RWPE2 (cell line): Measurements from ENCODE around the gene FOXP3.

Source experiments
- ATAC-seq: fragments of 200-7000 bp; cut with Tn5 transposase; 3 replicates; pipeline ENCODE4 v1.9.1; 2021; ENCODE audit warnings: low read depth
- DNase-seq: peaks from one replicate; pipeline ENCODE4 v3.0.0-alpha.2; 2020; ENCODE audit warnings: low spot score
- H3K27ac ChIP-seq: fragments of 450-650 bp; 2 replicates; pipeline ENCODE4 v1.5.1; 2017; ENCODE audit warnings: mild to moderate bottlenecking; ENCODE audit not compliant: poor library complexity, severe bottlenecking
- H3K27me3 ChIP-seq: fragments of 250-450 bp; sonication (Bioruptor Pico); 2 replicates; pipeline ENCODE4 v1.5.1; 2021; ENCODE audit warnings: mild to moderate bottlenecking, moderate library complexity; ENCODE audit not compliant: insufficient read depth, poor library complexity, severe bottlenecking
- H3K36me3 ChIP-seq: fragments of 250-450 bp; sonication (Bioruptor Pico); 2 replicates; pipeline ENCODE4 v1.5.1; 2020; ENCODE audit warnings: low read depth, mild to moderate bottlenecking, moderate library complexity
- H3K4me1 ChIP-seq: fragments of 250-450 bp; sonication (Bioruptor Pico); 2 replicates; pipeline ENCODE4 v1.5.1; 2021; ENCODE audit warnings: mild to moderate bottlenecking, moderate library complexity; ENCODE audit not compliant: insufficient read depth, poor library complexity, severe bottlenecking
- H3K4me3 ChIP-seq: fragments of 250-450 bp; sonication (Bioruptor Pico); 2 replicates; pipeline ENCODE4 v1.5.1; 2021; ENCODE audit warnings: mild to moderate bottlenecking, moderate library complexity; ENCODE audit not compliant: severe bottlenecking
- H3K9me3 ChIP-seq: fragments of 250-450 bp; sonication (Bioruptor Pico); 2 replicates; pipeline ENCODE4 v1.5.1; 2021; ENCODE audit warnings: mild to moderate bottlenecking, moderate library complexity; ENCODE audit not compliant: severe bottlenecking
- CTCF ChIP-seq: fragments of 450-650 bp; IDR thresholded peaks from one replicate; pipeline ENCODE4 v1.5.1; 2017; ENCODE audit warnings: mild to moderate bottlenecking, moderate library complexity; ENCODE audit not compliant: poor library complexity, severe bottlenecking

Gene FOXP3

GRCh38 chrX:49244207-49244606 lies 20.3 kb downstream of the FOXP3 start:
- DNase-seq, result no peak
- 0 out of 2 replicates have a peak, but pooled peaks cover 4% of the 10 kb centered on the region for H3K36me3 ChIP-seq
- H3K4me1 ChIP-seq, result no peaks in the 10 kb centered on the region

DNA sequence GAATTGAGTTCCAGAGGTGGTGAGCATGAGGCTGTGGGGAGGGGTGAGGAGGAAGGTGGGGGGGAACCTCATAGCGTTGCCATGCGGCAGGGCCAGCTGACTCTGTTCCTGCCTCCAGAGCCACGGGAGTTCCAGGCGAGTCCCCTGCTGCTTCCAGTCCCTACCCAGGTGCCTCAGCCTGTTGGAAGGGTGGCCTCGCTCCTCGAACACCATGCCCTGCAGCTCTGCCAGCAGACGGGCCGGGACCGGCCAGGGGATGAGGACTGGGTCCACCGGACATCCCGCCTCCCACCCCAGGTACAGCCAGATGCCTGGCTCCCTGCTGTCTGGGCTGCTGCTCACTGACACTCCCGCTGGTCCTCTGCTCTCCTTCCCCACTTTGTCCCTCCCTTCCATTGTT lies 21.3 kb downstream of the FOXP3 start:
- Histone ChIP-seq H3K36me3 (0 out of 2 replicates have a peak, but pooled peaks cover 4% of the 10 kb centered on the region), H3K27ac (no peak overlapping the region), H3K4me1 (no peaks in the 10 kb centered on the region), H3K9me3 (no peaks in the 10 kb centered on the region), H3K27me3 (no peaks in the 10 kb centered on the region), H3K4me3 (no peak overlapping the region)
- ATAC-seq (no peak), DNase-seq (no peak)
- TF ChIP-seq CTCF, result no peak

More at GRCh38 chrX:49244207-49244606, 20.3 kb downstream of the FOXP3 start:
- ATAC-seq, result no peak
- TF ChIP-seq CTCF, result no peak
- no peak overlapping the region for H3K27ac ChIP-seq
- no peaks in the 10 kb centered on the region for H3K27me3 ChIP-seq
- no peak overlapping the region for H3K4me3 ChIP-seq
- H3K9me3 ChIP-seq, result no peaks in the 10 kb centered on the region

DNA sequence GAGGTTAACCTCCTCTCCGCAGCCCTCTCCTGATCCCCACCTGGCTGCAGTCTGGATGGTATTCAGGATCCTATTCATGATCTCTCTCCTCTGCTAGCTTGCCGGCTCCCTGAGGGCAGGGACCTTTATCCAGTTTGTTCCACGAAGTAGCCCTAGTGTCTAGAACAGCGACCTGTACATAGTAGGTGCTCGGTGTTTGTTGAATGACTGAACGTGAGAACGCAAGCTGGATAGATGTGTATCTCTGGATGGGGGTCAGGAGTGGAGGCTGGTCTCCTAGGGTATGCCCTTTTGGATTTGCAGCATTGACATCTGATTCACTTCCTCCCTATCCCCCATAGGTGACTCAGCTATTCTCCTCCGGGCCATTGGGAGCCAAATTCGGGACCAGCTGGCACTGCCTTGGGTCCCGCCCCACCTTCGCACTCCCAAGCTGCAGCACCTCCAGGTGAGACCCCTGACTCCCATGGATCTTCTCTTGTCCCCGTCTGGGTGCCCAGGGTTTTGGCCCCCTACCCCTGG lies 21.9 kb downstream of the FOXP3 start:
- Histone ChIP-seq H3K4me3 (no peak overlapping the region), H3K9me3 (no peaks in the 10 kb centered on the region), H3K27ac (no peak overlapping the region), H3K36me3 (0 out of 2 replicates have a peak, but pooled peaks cover 4% of the 10 kb centered on the region), H3K27me3 (no peaks in the 10 kb centered on the region), H3K4me1 (no peaks in the 10 kb centered on the region)
- no peak for TF ChIP-seq CTCF
- no peak for ATAC-seq
- DNase-seq, result no peak

DNA sequence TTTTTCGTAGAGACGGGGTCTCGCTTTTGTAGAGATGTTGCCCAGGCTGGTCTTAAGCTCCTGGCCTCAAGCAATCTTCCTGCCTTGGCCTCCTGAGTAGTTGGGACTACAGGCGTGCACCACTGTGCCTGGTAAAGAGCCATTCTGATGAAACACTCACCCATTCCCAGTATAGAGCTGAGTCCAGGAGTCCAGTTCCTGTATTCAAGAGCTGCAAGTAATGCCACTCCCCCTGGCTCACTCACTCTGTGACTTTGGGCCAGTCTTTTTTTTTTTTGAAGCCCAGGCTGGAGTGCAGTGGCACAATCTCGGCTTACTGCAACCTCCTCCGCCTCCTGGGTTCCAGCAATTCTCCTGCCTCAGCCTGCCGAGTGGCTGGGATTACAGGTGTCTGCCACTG lies 25.8 kb downstream of the FOXP3 start:
- no peak overlapping the region for H3K4me3 ChIP-seq
- no peak for TF ChIP-seq CTCF
- H3K27ac ChIP-seq, result no peak overlapping the region
- DNase-seq, result no peak
- no peaks in the 10 kb centered on the region for H3K27me3 ChIP-seq
- H3K4me1 ChIP-seq, result no peaks in the 10 kb centered on the region
- H3K36me3 ChIP-seq, result no peaks in the 10 kb centered on the region
- ATAC-seq, result no peak
- no peaks in the 10 kb centered on the region for H3K9me3 ChIP-seq

- Histone ChIP-seq H3K36me3 (no peaks in the 10 kb centered on the region), H3K27me3 (no peaks in the 10 kb centered on the region), H3K4me3 (no peak overlapping the region), H3K9me3 (no peaks in the 10 kb centered on the region), H3K27ac (no peak overlapping the region), H3K4me1 (no peaks in the 10 kb centered on the region)
- TF ChIP-seq CTCF, result no peak
- ATAC-seq (no peak), DNase-seq (no peak)
Measured at GRCh38 chrX:49237060-49237459, 27.4 kb downstream of the FOXP3 start.
